Suppressor macrophage (primary cell): Measurements from ENCODE around the gene CALHM3.
"Not testable (repeated sequence)": the region's sequence is repeated elsewhere in the genome, so short reads cannot be mapped to it uniquely, and the experiment has no call there.

Experiments
- DNase-seq, 4 experiments: peaks; one replicate each; pipeline ENCODE4 v3.0.0-alpha.2; 2020 to 2022

CALHM3 gene

DNA sequence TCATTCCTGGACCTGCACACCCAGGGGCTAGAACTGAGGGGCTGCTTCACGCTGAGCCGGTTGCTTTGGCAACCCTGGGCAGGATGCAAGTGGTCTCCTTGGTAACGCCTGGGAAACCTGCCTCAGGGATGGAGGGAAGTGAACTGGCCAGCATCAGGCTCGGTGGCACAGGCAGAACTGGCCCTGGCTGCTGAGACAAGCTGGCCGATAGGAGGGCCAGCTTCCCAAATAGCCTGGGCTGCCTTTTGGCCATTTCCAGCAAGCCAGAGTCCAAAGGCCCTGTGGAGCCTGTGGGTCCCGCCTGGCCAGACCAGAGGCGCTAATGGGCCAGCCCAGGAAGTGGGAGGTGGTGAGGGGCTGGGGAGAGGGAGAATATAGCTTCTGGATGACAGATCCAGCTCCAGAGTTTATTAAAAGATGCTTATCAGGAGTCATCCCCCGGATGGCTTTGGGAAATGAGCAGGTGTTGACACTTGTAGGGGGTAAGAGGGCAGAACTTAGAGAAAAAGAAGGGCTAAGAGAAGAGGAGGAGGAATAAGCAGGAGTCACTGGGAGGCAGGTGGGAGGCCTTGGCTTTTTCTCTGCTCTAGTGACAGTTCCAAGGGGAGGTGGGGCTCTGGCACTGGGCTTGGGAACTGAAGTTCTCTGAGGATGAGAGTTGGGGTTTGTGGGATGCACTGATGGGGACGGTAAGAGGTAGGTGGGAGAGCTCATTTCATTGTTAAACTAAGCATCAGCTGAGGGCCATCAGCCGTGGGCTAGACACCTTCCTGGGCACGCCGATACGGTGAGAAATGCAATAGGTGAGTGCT, 24.0 kb upstream of the CALHM3 start:
- no peak for DNase-seq

DNA sequence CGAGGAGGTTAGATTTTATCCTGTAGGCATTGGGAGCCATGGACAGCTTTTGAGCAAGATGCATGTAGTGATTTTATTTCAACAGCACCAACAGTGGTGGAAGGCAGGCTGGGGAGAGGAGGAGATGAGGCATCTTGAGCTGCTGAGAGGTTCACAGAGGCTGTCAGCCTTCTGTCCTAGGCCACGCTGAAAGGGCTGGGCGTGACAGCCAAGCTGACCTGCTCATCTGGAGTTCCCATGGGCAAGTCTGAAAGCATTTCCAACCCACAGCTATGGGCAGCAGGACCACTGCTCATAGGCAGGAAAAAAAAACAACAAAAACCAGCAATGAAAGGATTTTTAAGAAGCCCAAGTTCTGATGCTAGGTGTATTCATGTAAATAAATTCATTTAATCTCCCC, 22.1 kb upstream of the CALHM3 start:
- no peak for DNase-seq

GRCh38 chr10:103500481-103500880, 21.4 kb upstream of the CALHM3 start:
- no peak for DNase-seq

DNA sequence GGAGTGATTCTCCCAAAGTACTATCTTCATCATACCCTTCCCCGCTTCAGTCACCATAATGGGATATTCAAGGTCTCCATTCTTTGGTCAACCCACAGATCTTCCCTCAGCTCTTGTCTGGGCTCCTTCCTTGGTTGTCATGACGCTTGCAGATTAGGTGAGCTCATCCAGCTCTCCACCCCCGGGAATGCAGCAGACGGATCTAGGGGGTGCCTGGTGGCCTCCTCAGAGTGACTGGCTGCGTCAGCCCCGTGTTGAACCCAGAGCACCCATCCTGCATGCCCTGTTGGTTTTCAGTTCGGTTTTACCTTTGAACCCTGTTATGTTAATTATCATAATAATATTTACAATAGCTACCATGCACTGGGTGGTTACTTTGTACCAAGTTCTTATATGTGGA, 20.8 kb upstream of the CALHM3 start:
- DNase-seq = no peak

GRCh38 chr10:103498936-103499638, 20.0 kb upstream of the CALHM3 start:
- DNase-seq = no peak

- DNase-seq = no peak
Observed at GRCh38 chr10:103497161-103497915, 18.3 kb upstream of the CALHM3 start.

GRCh38 chr10:103495321-103495720, 16.3 kb upstream of the CALHM3 start:
- DNase-seq = no peak

GRCh38 chr10:103493916-103494877, 15.2 kb upstream of the CALHM3 start:
- peak in 3 of 4 experiments; percentile 26 to 61 (median 46) for DNase-seq

- DNase-seq = peak in 3 of 4 experiments; percentile 25 to 60 (median 36)
Observed at GRCh38 chr10:103493362-103493915, 14.4 kb upstream of the CALHM3 start, which contains the start of gene NEURL1. Gene NEURL1 (plus strand): TSS chr10:103493705. CDS start chr10:103494388, 683 bp downstream.

DNA sequence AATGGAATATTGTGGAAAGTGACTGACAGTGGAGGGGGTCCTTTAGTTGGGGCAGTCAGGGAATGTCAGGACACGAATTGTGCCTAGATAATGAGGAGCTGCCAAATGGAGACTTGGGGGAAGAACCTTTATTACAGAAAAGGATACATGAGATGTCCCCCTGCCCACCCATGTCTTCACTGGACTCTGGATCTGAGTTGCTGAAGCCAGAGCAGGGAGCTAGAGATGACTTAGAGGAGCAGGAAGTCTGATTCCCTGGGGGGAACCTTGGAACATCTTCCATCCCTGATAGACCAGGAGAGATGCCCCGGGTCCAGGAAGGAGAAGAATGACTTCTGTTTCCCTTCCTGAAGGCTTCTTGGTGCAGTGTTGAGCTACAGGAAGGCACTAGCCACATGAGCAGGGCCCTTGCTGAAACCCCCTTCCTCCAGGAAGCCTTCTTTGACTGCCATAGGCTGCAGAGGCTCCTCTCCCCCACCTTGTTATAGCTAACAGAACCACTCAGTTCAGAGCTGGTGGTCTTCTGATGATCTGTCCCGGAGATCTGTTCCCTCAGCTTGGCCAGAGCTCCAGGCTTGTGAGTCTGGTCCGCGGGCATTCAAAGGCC, 13.7 kb upstream of the CALHM3 start:
- no peak for DNase-seq

- DNase-seq = no peak
Observed at GRCh38 chr10:103491729-103492364, 12.8 kb upstream of the CALHM3 start.

GRCh38 chr10:103490986-103491314, 11.9 kb upstream of the CALHM3 start:
- DNase-seq = no peak

GRCh38 chr10:103487410-103487708, 8.3 kb upstream of the CALHM3 start:
- DNase-seq = no peak

DNA sequence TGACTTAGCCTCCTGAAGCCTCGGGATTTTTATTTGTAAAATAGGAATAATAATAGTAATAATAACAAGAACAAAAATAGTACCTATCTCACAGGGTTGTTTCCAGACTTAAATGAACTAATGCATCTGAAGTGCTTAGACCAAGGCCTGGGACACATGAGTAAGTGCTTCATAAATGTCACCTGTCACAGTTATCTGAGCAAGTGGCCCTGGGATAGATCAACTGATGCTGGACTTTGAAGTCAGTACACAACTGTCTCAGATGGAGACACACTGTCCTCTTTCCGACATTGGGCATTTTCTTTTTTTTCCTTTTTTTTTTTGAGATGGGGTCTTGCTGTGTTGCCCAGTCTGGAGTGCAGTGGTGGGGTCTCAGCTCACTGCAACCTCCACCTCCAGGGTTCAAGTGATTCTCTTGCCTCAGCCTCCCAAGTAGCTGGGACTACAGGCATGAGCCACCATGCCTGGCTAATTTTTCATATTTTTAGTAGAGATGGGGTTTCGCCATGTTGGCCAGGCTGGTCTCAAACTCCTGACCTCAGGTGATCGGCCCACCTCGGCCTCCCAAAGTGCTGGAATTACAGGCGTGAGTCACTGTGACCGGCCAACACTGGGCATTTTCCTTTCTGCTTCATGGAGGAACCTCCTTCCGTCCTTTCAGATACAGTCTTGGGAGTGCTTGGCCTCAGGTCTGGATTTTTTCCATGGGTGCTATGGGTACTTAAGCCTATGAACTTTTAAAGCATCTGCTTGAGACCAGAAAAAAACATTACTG, 7.8 kb upstream of the CALHM3 start:
- DNase-seq = not testable (repeated sequence)

- DNase-seq = peak; percentile 77 to 92 (median 84)
Observed at GRCh38 chr10:103481974-103482531, 3.0 kb upstream of the CALHM3 start.

DNA sequence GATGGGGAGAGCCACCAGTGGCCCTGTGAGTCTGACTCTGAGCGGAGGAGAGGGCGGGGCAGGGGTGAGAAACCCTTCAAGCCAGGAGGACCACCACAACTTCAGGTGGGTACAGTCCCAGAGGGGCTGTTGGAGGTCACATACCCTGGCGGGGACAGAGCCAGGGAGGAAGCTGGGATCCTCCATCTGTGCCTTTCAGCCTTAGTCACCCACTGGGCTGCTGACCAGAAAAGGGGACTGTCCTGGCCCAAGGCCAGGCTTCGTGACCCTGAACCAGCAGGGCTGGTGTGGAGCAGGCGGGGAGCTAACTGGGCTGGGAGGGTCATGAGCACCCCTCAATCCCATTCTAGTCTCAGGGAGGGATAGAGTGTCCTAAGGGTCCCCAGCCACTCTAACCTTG, 1.5 kb upstream of the CALHM3 start:
- peak in 3 of 4 experiments; percentile 42 to 51 (median 50) for DNase-seq

- no peak for DNase-seq
Observed at GRCh38 chr10:103478671-103479070, 369 bp downstream of the CALHM3 start.

DNA sequence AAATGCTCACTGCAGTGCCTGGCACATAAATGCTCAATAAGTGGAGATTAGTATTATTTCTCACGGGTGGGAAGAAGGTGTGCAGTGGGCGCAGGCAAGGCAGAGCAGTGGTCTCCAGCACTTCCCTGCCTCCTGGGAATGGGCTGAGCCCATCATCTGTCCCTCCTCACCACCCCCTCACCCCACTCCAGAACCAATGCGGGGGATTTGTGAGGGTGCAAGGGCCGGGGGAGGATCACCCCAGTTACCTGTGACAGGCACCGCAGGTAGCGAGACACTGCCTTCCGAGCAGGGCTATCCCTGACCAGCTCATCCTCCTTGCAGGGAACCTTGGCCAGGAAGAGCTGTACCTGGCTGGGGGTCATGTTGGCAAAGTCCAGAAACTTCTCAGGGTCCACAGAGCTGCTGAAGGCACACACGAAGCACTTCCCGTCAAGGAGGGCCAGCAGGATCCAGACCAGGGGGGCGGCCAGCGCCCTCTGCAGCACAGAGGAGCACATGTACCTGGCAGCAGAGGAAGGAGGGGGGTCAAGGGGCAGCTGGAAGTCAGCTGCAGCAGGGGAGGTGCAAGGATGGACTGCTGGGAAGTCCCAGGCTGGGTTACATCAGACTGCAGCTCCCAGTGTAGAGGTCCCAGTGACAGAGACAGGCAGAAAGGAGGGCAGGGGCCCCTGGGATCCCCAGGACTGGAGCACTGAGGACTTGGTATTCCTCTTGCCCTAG, 2.8 kb downstream of the CALHM3 start:
- DNase-seq = peak; percentile 35 to 78 (median 57)

DNA sequence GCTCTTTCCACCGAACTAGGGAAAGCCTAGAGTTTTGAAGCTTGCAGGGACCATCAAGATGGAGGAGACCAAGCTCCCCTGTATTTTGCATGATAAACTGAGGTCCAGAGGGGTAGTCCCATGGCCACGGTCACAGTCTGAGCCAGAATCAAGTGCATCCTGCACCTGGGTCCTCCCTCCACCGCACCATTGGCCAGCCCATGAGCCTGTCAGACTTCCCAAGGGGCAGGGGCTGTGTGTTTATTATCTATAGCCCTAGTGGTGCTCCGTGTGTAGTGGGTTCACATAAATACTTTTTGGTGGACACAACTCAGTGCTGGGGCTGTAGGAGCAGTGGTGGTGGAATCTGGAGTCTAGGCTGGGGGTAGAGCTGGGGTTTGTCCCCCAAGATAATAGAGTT, 3.6 kb downstream of the CALHM3 start:
- no peak for DNase-seq
